Adipocyte (in vitro differentiated cells): Measurements from ENCODE around the gene ARHGAP42.
"Not testable (repeated sequence)": the region's sequence is repeated elsewhere in the genome, so short reads cannot be mapped to it uniquely, and the experiment has no call there.

Experiments
- DNase-seq: peaks from one replicate; pipeline ENCODE4 v3.0.0-alpha.2; 2015; ENCODE audit warnings: low read depth
- H3K27me3 ChIP-seq: replicated peaks from 2 replicates; pipeline ENCODE4 v1.7.0; 2013; ENCODE audit warnings: mild to moderate bottlenecking, low read length, moderate library complexity; ENCODE audit not compliant: control insufficient read depth, insufficient read depth
- H3K36me3 ChIP-seq: 2 replicates; pipeline ENCODE4 v1.7.0; 2013; ENCODE audit warnings: low read length, mild to moderate bottlenecking, moderate library complexity; ENCODE audit not compliant: control insufficient read depth, insufficient read depth, severe bottlenecking
- H3K4me1 ChIP-seq: 2 replicates; pipeline ENCODE4 v1.7.0; 2013; ENCODE audit warnings: mild to moderate bottlenecking, low read length, moderate library complexity; ENCODE audit not compliant: control insufficient read depth, insufficient read depth
- H3K4me3 ChIP-seq: 2 replicates; pipeline ENCODE4 v1.7.0; 2013; ENCODE audit warnings: mild to moderate bottlenecking, low read length, moderate library complexity
- H3K9ac ChIP-seq: 2 replicates; pipeline ENCODE4 v1.7.0; 2013; ENCODE audit warnings: mild to moderate bottlenecking, low read length, moderate library complexity
- H3K9me3 ChIP-seq: 2 replicates; pipeline ENCODE4 v1.7.0; 2013; ENCODE audit warnings: mild to moderate bottlenecking, low read length, moderate library complexity; ENCODE audit not compliant: control insufficient read depth

ARHGAP42 gene

GRCh38 chr11:100984668-100985067 lies 297.6 kb downstream of the ARHGAP42 start:
- Histone ChIP-seq H3K9ac (no peak overlapping the region), H3K9me3 (no peaks in the 10 kb centered on the region), H3K27me3 (no peaks in the 10 kb centered on the region), H3K4me3 (no peak overlapping the region), H3K4me1 (no peaks in the 10 kb centered on the region), H3K36me3 (no peaks in the 10 kb centered on the region)
- no peak for DNase-seq

GRCh38 chr11:100990931-100991330 lies 303.8 kb downstream of the ARHGAP42 start:
- Histone ChIP-seq H3K4me1 (no peaks in the 10 kb centered on the region), H3K36me3 (no peaks in the 10 kb centered on the region), H3K27me3 (no peaks in the 10 kb centered on the region), H3K4me3 (no peak overlapping the region), H3K9ac (no peak overlapping the region), H3K9me3 (no peaks in the 10 kb centered on the region)
- DNase-seq, result no peak

- H3K9ac ChIP-seq, result no peak overlapping the region
- no peaks in the 10 kb centered on the region for H3K27me3 ChIP-seq
- H3K4me1 ChIP-seq, result no peaks in the 10 kb centered on the region
- no peak for DNase-seq
- H3K4me3 ChIP-seq, result no peak overlapping the region
- H3K36me3 ChIP-seq, result no peaks in the 10 kb centered on the region
- H3K9me3 ChIP-seq, result no peaks in the 10 kb centered on the region
Measured at GRCh38 chr11:100991541-100991940, 304.5 kb downstream of the ARHGAP42 start.

- no peaks in the 10 kb centered on the region for H3K27me3 ChIP-seq
- no peaks in the 10 kb centered on the region for H3K4me1 ChIP-seq
- no peak overlapping the region for H3K9ac ChIP-seq
- no peak for DNase-seq
- H3K9me3 ChIP-seq, result no peaks in the 10 kb centered on the region
- H3K4me3 ChIP-seq, result no peak overlapping the region
- H3K36me3 ChIP-seq, result no peaks in the 10 kb centered on the region
Measured at GRCh38 chr11:100994966-100995365, 307.9 kb downstream of the ARHGAP42 start.

GRCh38 chr11:100999756-101000155 lies 312.7 kb downstream of the ARHGAP42 start:
- Histone ChIP-seq H3K4me3 (no peak overlapping the region), H3K36me3 (no peaks in the 10 kb centered on the region), H3K9ac (no peak overlapping the region), H3K4me1 (no peaks in the 10 kb centered on the region), H3K27me3 (no peaks in the 10 kb centered on the region), H3K9me3 (no peaks in the 10 kb centered on the region)
- no peak for DNase-seq

GRCh38 chr11:101003468-101003867 lies 316.4 kb downstream of the ARHGAP42 start:
- Histone ChIP-seq H3K4me1 (no peaks in the 10 kb centered on the region), H3K36me3 (no peaks in the 10 kb centered on the region), H3K9me3 (no peaks in the 10 kb centered on the region), H3K27me3 (no peaks in the 10 kb centered on the region), H3K4me3 (no peak overlapping the region), H3K9ac (no peak overlapping the region)
- no peak for DNase-seq

GRCh38 chr11:101008961-101009689 lies 322.0 kb downstream of the ARHGAP42 start:
- no peaks in the 10 kb centered on the region for H3K27me3 ChIP-seq
- DNase-seq, result no peak

GRCh38 chr11:101009690-101010055 lies 322.6 kb downstream of the ARHGAP42 start:
- Histone ChIP-seq H3K27me3 (no peaks in the 10 kb centered on the region), H3K9ac (no peak overlapping the region), H3K4me1 (no peaks in the 10 kb centered on the region), H3K36me3 (no peaks in the 10 kb centered on the region), H3K4me3 (no peak overlapping the region), H3K9me3 (no peaks in the 10 kb centered on the region)
- DNase-seq, result no peak

More at GRCh38 chr11:101008961-101009689, 322.0 kb downstream of the ARHGAP42 start:
- Histone ChIP-seq H3K9me3 (no peaks in the 10 kb centered on the region), H3K4me3 (no peak overlapping the region), H3K4me1 (no peaks in the 10 kb centered on the region), H3K9ac (no peak overlapping the region), H3K36me3 (no peaks in the 10 kb centered on the region)

GRCh38 chr11:101010899-101011298 lies 323.8 kb downstream of the ARHGAP42 start:
- no peak for DNase-seq
- H3K36me3 ChIP-seq, result no peaks in the 10 kb centered on the region
- H3K9ac ChIP-seq, result no peak overlapping the region
- no peaks in the 10 kb centered on the region for H3K9me3 ChIP-seq
- H3K27me3 ChIP-seq, result no peaks in the 10 kb centered on the region
- no peak overlapping the region for H3K4me3 ChIP-seq
- H3K4me1 ChIP-seq, result no peaks in the 10 kb centered on the region

- Histone ChIP-seq H3K27me3 (no peaks in the 10 kb centered on the region), H3K4me1 (no peaks in the 10 kb centered on the region), H3K9ac (no peak overlapping the region), H3K9me3 (no peaks in the 10 kb centered on the region), H3K36me3 (no peaks in the 10 kb centered on the region), H3K4me3 (no peak overlapping the region)
- no peak for DNase-seq
Measured at GRCh38 chr11:101011881-101012280, 324.8 kb downstream of the ARHGAP42 start.

GRCh38 chr11:101013702-101014101 lies 326.6 kb downstream of the ARHGAP42 start:
- not testable (repeated sequence) for H3K36me3 ChIP-seq, H3K9me3 ChIP-seq, H3K4me1 ChIP-seq, DNase-seq, H3K9ac ChIP-seq, H3K4me3 ChIP-seq, H3K27me3 ChIP-seq
